ENCODE data around the gene SPATA17. TPM values are rescaled to one million over a fixed set of nuclear protein-coding genes. Genes with fewer than 3 reads are reported as not detected.

Gene SPATA17
- polyA plus RNA-seq, 1 donor from 2014 or later = 3.1 TPM

- TF ChIP-seq RAD21 (conservative IDR thresholded peaks at IDR 0.05) (no peak), EP300 (conservative IDR thresholded peaks at IDR 0.05; ENCODE audit: poor library complexity, severe bottlenecking) (no peak), SMC3 (conservative IDR thresholded peaks at IDR 0.05; ENCODE audit: poor library complexity) (no peak), REST (IDR thresholded peaks at IDR 0.05; ENCODE audit: borderline replicate concordance) (no peak), MXI1 (conservative IDR thresholded peaks at IDR 0.05; ENCODE audit: poor library complexity, severe bottlenecking) (no peak)
- no peaks in the 10 kb centered on the region for H3K9me2 ChIP-seq (ENCODE audit: insufficient read depth, low read length)
- no peaks in the 10 kb centered on the region for H4K20me1 ChIP-seq (ENCODE audit: insufficient read depth)
- no peaks in the 10 kb centered on the region for H3K27me3 ChIP-seq (ENCODE audit: insufficient read depth, low read depth, low read length)
- H3K9me3 ChIP-seq (ENCODE audit: low read length) = no peaks in the 10 kb centered on the region
- no peaks in the 10 kb centered on the region for H3K36me3 ChIP-seq (ENCODE audit: insufficient read depth, low read length)
- H3K27ac ChIP-seq (ENCODE audit: low read length) = no peak overlapping the region
- no peak overlapping the region for H2AFZ ChIP-seq (ENCODE audit: low read depth, low read length)
- H3K9ac ChIP-seq (ENCODE audit: low read length) = no peak overlapping the region
- no peaks in the 10 kb centered on the region for H3K79me2 ChIP-seq (replicated peaks; ENCODE audit: insufficient read depth, low read length)
- H3K4me3 ChIP-seq (ENCODE audit: low read length) = no peak overlapping the region
- no peak overlapping the region for H3K4me2 ChIP-seq (ENCODE audit: low read length)
- H3F3A ChIP-seq (ENCODE audit: insufficient read depth, low read length, poor library complexity, severe bottlenecking) = no peaks in the 10 kb centered on the region
Observed at GRCh38 chr1:217717959-217718358, 86.8 kb downstream of the SPATA17 start.

- Histone ChIP-seq H3F3A (ENCODE audit: insufficient read depth, low read length, poor library complexity, severe bottlenecking) (no peaks in the 10 kb centered on the region), H3K27ac (ENCODE audit: low read length) (no peak overlapping the region), H3K4me3 (ENCODE audit: low read length) (no peak overlapping the region), H3K9me3 (ENCODE audit: low read length) (no peaks in the 10 kb centered on the region), H3K36me3 (ENCODE audit: insufficient read depth, low read length) (no peaks in the 10 kb centered on the region), H3K4me2 (ENCODE audit: low read length) (no peak overlapping the region), H3K27me3 (ENCODE audit: insufficient read depth, low read depth, low read length) (no peaks in the 10 kb centered on the region), H2AFZ (ENCODE audit: low read depth, low read length) (no peak overlapping the region), H3K79me2 (replicated peaks; ENCODE audit: insufficient read depth, low read length) (no peaks in the 10 kb centered on the region), H3K9ac (ENCODE audit: low read length) (no peak overlapping the region), H4K20me1 (ENCODE audit: insufficient read depth) (no peaks in the 10 kb centered on the region), H3K9me2 (ENCODE audit: insufficient read depth, low read length) (no peaks in the 10 kb centered on the region)
- TF ChIP-seq EZH2 (IDR thresholded peaks at IDR 0.05; ENCODE audit: borderline replicate concordance, insufficient read depth, low read length, poor library complexity, severe bottlenecking) (no peak), CTCF (IDR thresholded peaks at IDR 0.05; ENCODE audit: poor library complexity, severe bottlenecking) (no peak), MXI1 (conservative IDR thresholded peaks at IDR 0.05; ENCODE audit: poor library complexity, severe bottlenecking) (no peak), RAD21 (conservative IDR thresholded peaks at IDR 0.05) (no peak), EP300 (conservative IDR thresholded peaks at IDR 0.05; ENCODE audit: poor library complexity, severe bottlenecking) (no peak), REST (IDR thresholded peaks at IDR 0.05; ENCODE audit: borderline replicate concordance) (no peak), TAF1 (IDR thresholded peaks at IDR 0.05; ENCODE audit: low read depth) (no peak), SMC3 (conservative IDR thresholded peaks at IDR 0.05; ENCODE audit: poor library complexity) (no peak), POLR2AphosphoS5 (IDR thresholded peaks at IDR 0.05) (no peak)
Observed at GRCh38 chr1:217718873-217719272, 87.7 kb downstream of the SPATA17 start.

Data from neural cell (in vitro differentiated cells).